Thoracic aorta (tissue), 2 donors: ENCODE data around the gene RIN2. TPM values are rescaled to one million over a fixed set of nuclear protein-coding genes. Genes with fewer than 3 reads are reported as not detected.

Experiments used
- ATAC-seq: fragments of 150-250 bp; one replicate; pipeline ENCODE4 v1.8.0; 2017; ENCODE audit warnings: low read depth; ENCODE audit not compliant: insufficient number of reproducible peaks, low FRiP score
- DNase-seq: peaks from one replicate; pipeline ENCODE4 v3.0.0-alpha.2; 2020; ENCODE audit warnings: low spot score
- H3K27ac ChIP-seq, 2 donors: fragments of 200-600 bp; sonication (generic); 1 replicate in 1 of 2; 2 replicates in 1 of 2; pipeline ENCODE4 v1.5.1; 2016; ENCODE audit warnings: mild to moderate bottlenecking in 2 of 2, moderate library complexity in 2 of 2
- H3K27me3 ChIP-seq: fragments of 200-600 bp; sonication (generic); replicated peaks from 2 replicates; pipeline ENCODE4 v1.6.0; 2016; ENCODE audit warnings: mild to moderate bottlenecking; ENCODE audit not compliant: insufficient read depth
- H3K36me3 ChIP-seq: fragments of 200-600 bp; sonication (generic); one replicate; pipeline ENCODE4 v1.5.1; 2016
- H3K4me1 ChIP-seq, 2 donors: fragments of 200-600 bp; sonication (generic); 1 replicate in 1 of 2; 2 replicates in 1 of 2; pipeline versions ENCODE4 v1.5.1 to v1.6.0; 2016; ENCODE audit warnings: low read depth in 2 of 2, mild to moderate bottlenecking in 1 of 2; ENCODE audit not compliant: control insufficient read depth in 1 of 2
- H3K4me3 ChIP-seq: fragments of 200-600 bp; sonication (generic); 2 replicates; pipeline ENCODE4 v1.5.1; 2016; ENCODE audit warnings: mild to moderate bottlenecking
- H3K9me3 ChIP-seq: fragments of 200-600 bp; sonication (generic); 2 replicates; pipeline ENCODE4 v1.5.1; 2016
- CTCF ChIP-seq: fragments of 200-600 bp; sonication (generic); IDR thresholded peaks from one replicate; pipeline ENCODE4 v1.5.1; 2019; ENCODE audit warnings: antibody characterized with exemption
- total RNA-seq, 2 donors: library from RNA; depleted of rRNA; stranded (reverse); fragments of >200 nt; gene quantifications; one replicate each; pipeline versions ENCODE4 v1.1.0 to v1.2.3, GENCODE V29; 2016

RIN2 gene
- total RNA-seq, 2 donors from 2014 or later = 60.9 to 121 TPM

- Histone ChIP-seq H3K4me1 (peaks cover 21 to 42% of the 10 kb centered on the region in 2 donors), H3K36me3 (no peaks in the 10 kb centered on the region), H3K4me3 (no peak overlapping the region), H3K27ac (no peak overlapping the region), H3K27me3 (no peaks in the 10 kb centered on the region), H3K9me3 (no peaks in the 10 kb centered on the region)
- DNase-seq (no peak), ATAC-seq (no peak)
- no peak for TF ChIP-seq CTCF
Observed at GRCh38 chr20:19779634-19780033, 21.6 kb downstream of the RIN2 start.

DNA sequence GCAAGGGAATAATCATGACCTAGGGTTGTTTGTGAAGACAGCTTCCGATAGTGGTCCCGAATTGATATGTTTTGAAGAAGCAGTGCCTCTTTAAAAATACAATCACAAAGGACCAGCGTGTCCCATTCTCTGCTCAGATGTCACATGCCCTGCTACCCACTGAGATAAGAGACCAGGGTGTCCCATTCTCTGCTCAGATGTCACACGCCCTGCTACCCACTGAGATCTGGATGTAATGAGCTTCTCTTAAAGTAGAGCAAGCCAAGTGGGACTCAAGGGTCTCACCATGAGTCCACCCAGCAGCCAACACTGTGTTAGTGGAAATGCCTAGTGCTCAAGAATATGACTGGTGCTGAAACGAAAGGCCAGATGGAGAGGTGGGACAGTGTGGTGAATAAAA is 22.2 kb downstream of the RIN2 start:
- TF ChIP-seq CTCF = no peak
- DNase-seq (no peak), ATAC-seq (no peak)
- Histone ChIP-seq H3K4me3 (no peak overlapping the region), H3K9me3 (no peaks in the 10 kb centered on the region), H3K27ac (no peak overlapping the region), H3K27me3 (no peaks in the 10 kb centered on the region), H3K4me1 (peaks cover 26 to 44% of the 10 kb centered on the region in 2 donors), H3K36me3 (no peaks in the 10 kb centered on the region)

DNA sequence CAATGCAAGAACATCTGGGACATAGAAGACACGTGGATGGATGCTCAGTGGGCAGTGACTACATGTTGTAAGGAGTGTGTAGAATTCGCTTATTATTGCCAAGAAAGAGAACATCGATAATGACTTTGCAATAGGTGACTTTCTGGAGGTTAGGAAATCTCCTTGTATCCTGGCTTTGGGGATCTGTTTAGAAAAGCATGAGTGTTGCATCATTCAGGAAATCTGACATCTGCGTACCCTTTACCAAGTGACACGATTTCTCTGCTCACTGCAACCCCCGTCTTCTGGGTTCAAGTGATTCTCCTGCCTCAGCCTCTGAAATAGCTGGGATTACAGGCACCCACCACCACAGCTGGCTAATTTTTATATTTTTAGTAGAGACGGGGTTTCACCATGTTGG is 23.2 kb downstream of the RIN2 start:
- H3K9me3 ChIP-seq = no peaks in the 10 kb centered on the region
- no peak overlapping the region for H3K4me3 ChIP-seq
- H3K4me1 ChIP-seq = peaks cover 35 to 44% of the 10 kb centered on the region in 2 donors
- no peaks in the 10 kb centered on the region for H3K36me3 ChIP-seq
- ATAC-seq (no peak), DNase-seq (no peak)
- TF ChIP-seq CTCF = no peak
- H3K27me3 ChIP-seq = no peaks in the 10 kb centered on the region
- no peak overlapping the region for H3K27ac ChIP-seq

GRCh38 chr20:19782669-19783068 is 24.6 kb downstream of the RIN2 start:
- no peak for DNase-seq
- ATAC-seq = no peak
- TF ChIP-seq CTCF = no peak
- Histone ChIP-seq H3K9me3 (no peaks in the 10 kb centered on the region), H3K4me3 (no peak overlapping the region), H3K4me1 (peaks cover 36 to 40% of the 10 kb centered on the region in 2 donors), H3K27me3 (no peaks in the 10 kb centered on the region), H3K27ac (no peak overlapping the region), H3K36me3 (no peaks in the 10 kb centered on the region)

DNA sequence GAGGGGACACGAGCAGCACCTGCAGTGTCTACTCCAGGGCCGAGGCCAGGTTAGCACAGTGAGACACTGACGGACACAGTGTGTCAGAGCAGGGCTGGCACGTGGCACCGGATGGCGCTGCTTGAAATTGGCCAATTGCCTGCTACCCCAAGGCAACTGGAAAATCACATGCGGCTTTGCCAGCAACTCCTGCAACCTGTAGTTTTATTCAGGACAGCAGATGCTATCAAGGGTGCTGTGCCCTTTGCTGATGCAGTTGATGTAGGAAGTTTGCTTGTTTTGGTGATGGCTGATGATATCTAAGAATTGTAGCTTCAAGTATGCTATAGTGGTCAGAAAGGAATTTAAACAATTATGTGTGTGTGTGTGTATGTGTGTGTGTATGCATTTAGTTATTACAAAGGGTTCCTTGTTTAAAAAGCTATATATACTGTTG is 25.9 kb downstream of the RIN2 start:
- DNase-seq (no peak), ATAC-seq (no peak)
- no peak for TF ChIP-seq CTCF
- Histone ChIP-seq H3K27me3 (no peaks in the 10 kb centered on the region), H3K27ac (no peak overlapping the region), H3K36me3 (no peaks in the 10 kb centered on the region), H3K9me3 (peaks cover 3% of the 10 kb centered on the region), H3K4me3 (no peak overlapping the region), H3K4me1 (peaks cover 23 to 29% of the 10 kb centered on the region in 2 donors)
